GM21390 (cell line): ENCODE data around the gene NAGLU.

ENCODE experiments used
- ATAC-seq: cut with Tn5 transposase; IDR thresholded peaks from one replicate; pipeline ENCODE4 v1.9.1; 2021; ENCODE audit not compliant: unreplicated experiment

The NAGLU gene

DNA sequence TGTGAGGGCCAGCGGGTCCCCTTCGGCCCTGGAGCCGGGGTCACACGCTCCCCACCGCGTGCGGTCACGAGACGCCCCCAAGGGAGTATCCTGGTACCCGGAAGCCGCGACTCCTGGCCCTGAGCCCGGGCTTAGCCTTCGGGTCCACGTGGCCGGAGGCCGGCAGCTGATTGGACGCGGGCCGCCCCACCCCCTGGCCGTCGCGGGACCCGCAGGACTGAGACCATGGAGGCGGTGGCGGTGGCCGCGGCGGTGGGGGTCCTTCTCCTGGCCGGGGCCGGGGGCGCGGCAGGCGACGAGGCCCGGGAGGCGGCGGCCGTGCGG is at the start of gene NAGLU:
TSS of gene NAGLU (plus strand) at position 194 of the 324 bp plus-strand sequence. CDS start at position 226, 32 bp downstream.
- peak; percentile 75 for ATAC-seq

DNA sequence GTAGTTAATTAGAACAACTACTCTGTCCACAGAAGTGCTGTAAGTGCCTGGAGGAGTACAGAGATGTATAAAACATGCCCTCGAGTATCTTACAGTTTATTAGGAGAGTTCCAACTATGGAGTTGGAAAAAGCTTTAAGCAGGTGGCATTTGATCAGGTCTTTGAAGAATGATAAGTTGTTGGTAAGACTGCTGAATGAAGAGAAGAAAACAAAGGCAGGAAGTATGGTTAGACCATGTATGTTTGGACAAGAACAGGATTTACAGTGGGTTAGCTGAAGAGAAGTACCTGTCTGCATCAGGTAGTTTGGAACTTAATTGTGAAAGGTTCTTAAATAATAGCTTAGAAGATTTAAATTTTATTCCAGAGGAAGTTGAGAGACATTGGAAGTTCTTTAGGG is 48.0 kb upstream of the NAGLU start:
- ATAC-seq: no peak

DNA sequence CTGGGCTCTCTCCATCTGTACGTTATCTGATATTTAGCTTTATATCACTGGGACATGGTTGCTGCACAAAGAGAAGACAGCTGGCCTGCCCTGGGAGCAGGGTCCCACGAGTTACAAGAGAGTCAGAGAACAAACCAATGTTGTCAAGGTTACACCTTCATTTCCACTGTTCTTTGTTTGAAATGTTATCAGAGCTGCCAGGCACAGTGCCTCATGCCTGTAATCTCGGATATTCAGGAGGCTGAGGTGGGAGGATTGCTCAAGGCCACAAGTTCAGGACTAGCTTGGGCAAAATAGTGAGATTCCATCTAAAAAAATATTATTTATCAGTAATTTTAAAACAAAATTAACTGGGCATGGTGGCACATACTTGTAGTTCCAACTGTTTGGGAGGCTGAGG is 42.7 kb upstream of the NAGLU start:
- ATAC-seq: no peak

DNA sequence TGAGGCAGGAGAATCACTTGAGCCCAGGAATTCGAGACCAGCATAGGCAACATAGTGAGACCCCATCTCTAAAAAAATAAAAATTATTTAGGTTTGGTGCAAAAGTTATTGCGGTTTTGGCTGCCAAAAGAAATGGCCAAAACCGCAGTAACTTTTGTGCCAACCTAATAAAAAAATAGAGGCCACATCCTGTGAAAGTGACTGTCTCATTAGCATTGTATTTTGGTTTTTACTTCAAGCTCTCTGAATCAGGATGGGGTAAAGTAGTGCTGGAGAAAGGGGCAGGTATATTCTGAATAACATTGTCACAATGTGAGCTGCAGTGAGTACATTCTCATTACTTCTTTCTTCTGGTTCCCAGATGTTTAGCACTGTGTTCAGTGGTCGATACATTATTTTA is 41.4 kb upstream of the NAGLU start:
- no peak for ATAC-seq

DNA sequence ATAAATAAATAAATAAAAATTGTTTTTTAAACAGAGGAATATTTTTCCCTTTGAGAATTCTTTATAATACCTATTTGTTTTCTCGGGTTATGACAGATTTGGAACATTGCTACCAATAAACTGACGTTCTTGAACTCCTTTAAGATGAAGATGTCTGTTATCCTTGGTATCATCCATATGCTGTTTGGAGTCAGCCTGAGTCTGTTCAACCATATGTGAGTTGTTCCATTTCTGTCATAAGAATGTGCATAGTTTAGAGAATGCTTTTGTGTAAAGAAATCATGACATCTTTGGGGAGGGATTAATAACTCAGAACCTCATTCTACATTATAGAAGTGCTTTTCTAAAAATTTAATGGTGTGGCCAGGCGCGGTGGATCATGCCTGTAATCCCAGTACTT is 37.2 kb upstream of the NAGLU start:
- no peak for ATAC-seq

DNA sequence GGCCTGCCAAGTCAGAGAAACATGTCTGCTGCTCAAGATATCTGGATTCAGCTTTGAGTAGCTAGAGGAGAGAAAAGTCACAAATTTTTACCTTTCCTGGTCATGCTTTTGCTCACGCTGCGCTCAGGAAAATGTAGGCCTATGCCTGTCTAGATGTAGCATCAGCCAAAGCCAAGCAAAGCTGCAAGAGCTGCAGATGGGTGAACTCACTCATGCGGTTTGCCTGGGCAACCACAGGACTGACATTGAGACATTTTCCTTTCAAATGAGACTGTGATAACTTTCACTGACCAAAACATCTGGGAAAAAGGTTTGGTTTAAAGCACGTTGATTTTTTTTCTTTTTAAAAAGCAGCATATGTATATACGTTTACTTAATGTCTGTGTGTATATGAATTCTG is 34.0 kb upstream of the NAGLU start:
- ATAC-seq: no peak

DNA sequence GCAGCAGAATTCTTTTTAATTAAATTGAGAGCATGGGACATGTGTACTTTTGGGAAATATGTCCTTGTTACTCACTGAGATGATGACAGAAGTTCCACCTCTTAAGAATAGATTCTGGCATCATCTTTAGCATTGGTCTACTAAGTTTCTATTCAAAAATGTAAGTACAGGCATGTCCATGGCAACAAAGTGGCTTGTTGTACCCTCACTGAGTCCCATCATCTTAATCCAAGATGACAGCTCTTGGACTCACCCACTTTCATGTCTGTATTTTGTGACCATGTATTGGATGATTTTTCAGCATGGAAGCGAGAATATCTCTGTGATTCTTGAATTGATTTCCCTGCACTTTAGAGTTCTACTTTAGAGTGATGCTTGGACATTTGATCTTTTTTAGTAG is 33.1 kb upstream of the NAGLU start:
- no peak for ATAC-seq

DNA sequence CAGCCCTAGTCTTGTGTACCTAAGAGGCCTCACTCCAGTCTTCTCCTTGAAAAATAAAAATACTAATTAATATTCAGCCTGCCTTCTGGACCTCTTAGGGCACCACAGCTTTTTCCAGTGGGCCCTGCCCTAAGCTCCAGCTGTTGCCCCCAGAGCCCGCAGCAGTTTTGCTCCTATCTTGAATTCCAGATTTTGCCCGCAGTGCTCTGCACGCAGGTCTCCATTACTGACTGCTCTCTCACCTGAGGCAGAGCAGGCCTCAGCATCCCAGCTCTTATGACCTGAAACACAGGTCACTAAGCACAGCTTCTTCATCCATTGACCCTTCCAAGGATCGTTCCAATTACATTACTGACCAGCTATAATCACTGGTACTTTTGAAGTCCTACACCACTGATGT is 28.4 kb upstream of the NAGLU start:
- ATAC-seq: no peak

DNA sequence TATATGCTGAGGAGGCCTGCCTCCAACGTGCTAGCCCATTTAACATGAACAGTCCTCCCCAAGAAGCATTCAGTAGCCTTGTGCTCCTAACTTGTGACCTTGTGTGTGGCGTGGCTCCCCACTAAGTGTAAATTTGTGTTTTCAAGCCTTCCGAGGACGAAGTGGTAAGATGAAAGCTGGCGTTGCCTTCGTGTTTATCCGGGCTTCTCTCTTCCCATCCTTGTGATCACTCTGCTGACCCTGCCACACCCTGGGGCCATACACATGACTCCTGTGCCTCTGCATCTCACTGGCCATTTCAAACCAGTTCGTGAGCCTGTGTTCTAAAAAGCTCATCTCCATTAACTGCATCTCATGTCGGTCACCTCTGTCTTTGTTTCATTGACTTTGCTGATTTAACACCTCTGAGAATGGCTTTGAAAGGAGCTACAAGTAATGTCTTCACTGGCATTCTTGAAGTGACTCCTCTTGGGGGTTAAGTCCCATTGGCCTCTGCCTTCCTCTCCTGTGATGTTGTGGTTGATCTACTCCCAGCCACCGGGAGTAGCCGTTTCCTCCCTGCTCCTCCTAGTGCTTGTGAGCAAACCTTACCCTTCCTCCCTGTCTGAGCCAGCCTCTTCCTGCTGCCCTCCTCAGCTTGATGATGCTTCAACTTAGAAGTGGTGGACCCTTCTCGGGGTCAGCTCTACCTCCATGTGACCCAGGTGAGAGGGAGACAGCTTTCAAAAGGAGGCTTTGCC is 27.4 kb upstream of the NAGLU start:
- no peak for ATAC-seq

DNA sequence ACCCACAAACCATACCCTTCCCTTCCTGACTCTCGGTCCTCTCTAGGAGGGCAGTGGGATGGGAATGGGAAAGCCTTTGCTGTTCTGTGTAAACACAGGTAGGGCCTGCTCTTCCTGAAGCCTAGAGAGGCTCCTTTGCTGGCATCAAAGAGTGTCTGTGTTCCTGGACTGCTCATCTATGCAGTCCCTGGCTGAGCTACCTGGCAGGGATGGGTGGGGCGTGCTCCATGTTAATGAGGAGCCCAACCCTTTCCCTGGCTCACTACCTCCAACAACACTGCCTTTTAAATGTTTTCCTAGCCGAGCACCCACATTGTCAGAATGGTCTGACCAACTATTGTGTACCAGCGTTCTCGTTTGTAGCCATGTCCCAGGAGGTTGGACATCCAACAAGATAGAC is 26.6 kb upstream of the NAGLU start:
- ATAC-seq: no peak

DNA sequence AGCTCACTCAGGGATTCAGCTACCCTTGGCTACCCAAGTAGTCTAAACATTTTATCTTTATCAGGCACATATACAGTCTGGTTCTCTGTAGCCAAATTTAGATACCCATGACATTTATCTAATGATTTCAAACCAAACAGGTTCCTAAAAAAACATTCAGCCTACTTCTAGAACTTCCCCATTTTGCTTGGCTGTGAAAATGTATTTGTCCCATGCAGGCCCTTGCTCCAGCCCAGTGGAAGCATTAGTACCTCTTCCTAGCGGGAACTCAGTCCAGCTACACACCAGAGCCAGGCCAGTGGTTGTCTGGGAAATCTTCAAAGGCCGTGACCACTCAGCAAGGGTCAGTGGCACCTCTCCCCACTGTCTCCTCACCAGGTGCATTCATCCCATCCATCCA is 26.2 kb upstream of the NAGLU start:
- ATAC-seq: no peak

DNA sequence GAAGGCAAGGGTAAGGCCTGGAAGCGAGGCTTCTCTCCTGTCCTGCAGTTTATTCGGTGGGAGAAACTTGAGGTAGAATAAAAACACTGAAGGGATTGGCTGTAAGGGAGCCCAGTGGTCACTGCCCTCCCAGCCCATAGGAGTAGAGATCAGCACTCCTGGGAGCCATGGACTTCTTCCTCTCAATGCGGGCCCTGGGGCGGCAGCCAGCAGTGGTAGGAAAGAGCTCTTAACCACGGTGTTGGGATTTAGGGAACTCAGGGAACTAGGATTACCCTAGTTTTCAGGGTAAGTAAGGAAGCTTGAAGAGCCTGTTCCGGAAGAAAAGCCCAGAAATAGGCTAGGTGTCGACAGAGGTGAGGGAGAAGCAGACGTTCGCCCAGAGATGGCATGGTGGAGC is 23.8 kb upstream of the NAGLU start:
- ATAC-seq: no peak

DNA sequence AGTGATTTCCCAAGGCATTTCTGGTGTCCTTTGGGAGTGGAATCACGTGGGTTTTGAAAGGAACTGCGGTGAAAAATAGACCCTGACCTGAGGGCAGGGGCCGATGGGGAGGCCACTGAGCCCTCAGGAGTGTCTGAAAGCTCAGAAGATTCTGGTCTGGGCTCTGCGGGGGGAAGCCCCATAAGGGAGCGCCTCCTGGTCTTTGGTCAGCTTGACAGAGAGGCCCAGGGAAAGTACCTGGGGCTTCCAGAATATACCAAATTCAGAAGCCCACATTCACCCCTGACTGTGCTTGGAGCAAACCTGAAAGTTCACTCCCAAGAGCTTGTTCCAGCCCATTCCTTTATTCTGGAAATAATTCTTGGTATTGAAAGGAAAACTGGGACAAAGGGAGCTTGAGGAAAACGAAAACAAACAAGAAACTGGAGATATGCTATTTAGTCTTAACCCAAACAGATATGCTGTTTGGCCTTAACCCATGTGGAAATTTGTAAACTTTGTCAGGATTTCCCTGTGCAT is 23.2 kb upstream of the NAGLU start:
- no peak for ATAC-seq

DNA sequence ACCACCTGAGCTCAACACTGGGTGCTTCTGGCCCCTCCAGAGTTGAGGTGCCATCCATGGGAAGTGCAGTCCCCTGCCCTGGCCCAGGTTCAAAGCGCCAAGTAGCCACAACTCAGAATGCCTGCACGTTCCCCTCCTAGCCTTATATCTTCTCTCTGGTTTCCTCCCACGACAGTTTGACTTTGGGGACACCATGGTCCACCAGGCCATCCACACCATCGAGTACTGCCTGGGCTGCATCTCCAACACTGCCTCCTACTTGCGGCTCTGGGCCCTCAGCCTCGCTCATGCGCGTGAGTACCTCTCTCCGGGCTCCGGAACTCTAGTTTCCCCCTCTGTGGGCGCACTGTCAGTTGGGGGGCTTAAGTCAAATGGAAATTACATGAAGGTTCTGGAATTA is 22.4 kb upstream of the NAGLU start:
- no peak for ATAC-seq

DNA sequence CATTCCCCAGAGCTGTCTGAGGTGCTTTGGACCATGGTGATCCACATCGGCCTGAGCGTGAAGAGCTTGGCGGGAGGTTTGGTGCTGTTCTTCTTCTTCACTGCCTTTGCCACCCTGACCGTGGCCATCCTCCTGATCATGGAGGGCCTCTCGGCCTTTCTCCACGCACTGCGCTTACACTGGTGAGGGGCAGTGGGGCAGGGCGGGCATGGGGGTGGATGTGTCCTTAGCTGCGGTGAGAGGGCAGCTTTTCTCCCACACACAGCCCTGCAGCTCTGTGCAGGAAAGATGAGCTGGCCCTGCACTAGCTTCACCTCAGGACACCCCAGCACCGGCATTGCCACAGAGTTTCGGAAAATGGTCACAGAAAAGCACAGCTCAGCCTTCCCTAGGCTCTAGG is 21.8 kb upstream of the NAGLU start:
- no peak for ATAC-seq

DNA sequence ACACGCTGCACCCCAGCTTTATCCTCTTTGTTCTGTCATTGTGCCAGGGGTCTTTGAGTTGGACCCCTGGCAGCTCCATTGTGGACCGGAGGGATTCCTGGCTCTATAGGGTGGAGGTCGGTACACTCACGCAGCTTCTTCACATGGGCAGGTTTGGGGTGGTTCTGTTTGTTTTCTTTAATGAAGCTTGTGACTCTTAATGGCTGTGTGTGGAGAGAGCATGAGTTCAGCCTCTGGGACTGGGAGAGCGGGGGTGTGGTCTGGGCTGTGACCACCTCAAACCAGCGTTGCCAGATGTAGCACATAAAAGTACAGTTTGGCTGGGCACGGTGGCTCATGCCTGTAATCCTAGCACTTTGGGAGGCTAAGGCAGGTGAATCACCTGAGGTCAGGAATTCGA is 21.2 kb upstream of the NAGLU start:
- ATAC-seq: no peak

DNA sequence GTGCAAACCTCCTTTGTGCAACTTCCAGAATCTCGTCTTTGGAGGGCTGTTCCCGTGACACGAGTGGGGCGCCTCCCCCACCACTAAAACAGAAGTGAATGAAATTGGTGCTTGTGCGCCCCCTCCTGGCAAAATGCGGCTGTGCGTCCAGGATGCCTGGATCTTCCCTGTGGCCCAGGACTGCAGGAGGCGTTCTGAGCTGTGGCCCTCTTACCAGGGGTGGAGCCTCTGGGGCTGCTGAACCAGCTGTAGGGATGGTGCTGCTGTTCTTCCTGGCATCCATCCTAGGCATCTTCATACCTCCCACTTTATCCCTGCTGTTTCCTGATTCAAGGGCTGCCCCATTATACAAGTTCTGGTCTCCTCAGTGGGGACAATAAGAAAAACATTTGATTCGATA is 18.5 kb upstream of the NAGLU start:
- ATAC-seq: no peak

DNA sequence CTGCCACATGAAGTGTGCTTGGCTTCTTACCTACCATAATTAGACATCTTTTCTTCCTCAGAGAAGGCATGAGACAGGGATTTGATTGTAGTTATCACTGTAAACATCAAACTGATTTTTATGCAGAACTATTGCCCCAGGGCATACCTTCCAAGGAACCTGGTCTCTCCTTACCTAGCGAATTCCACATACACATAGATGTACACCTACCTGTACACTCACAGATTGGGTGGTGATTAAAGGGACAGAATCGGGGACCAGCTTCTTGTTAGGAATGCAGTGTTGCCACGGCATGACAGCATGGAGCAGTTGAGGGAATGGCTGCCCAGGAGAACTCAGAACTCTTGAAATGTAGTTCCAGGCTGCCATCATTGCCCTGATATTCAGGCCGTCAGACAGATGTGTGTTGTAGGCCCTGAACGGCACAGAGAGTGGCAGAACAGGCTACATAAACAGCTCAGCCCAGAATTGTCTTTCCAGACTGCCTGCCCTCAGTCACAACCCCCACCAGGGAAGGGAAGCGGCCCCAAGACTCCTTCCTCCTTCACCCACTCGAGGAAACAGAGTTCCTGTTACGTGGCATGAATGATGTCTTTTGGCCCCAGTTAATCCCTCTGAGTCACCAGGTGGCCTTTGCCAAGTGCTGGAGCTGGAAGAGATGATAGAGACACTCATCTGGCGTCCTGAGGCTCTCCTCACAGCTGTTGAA is 17.8 kb upstream of the NAGLU start:
- no peak for ATAC-seq

DNA sequence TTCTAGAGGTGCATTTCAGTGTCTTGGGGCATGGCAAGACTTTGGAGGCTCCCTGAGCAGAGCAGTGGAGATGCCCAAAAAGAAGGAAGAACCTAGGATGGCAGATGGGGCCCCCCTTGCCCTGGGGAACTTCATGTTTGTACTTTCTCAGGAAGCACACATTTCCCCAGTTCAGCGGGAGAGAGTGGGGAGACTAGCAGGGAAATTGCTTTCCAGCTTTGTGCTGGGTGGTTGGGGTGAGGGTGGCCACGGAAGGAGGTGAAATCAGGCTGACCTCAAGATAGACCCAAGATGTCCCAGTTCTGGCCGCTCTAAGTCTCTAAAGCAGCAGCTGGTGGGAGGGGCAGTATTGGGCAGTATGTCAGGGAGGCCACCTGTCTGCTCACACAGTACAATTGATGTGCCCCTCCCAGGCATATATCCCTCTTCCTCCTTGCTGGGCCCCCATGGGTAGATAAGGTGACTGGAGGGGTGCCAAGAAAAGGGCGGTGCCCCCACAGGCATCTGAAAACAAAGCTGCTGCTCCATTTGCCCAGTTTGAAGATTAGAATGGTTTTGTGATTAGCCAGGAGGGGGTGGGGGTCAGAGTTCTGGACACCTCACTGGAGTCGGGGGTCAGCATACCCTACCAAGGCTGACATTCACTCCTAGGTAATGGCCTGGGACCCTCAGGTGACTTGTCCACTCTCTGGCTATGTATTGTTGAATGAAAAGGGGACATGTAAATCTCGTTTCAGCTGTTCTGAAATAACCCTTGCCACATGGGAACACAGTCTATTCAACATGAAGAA is 17.1 kb upstream of the NAGLU start:
- no peak for ATAC-seq

DNA sequence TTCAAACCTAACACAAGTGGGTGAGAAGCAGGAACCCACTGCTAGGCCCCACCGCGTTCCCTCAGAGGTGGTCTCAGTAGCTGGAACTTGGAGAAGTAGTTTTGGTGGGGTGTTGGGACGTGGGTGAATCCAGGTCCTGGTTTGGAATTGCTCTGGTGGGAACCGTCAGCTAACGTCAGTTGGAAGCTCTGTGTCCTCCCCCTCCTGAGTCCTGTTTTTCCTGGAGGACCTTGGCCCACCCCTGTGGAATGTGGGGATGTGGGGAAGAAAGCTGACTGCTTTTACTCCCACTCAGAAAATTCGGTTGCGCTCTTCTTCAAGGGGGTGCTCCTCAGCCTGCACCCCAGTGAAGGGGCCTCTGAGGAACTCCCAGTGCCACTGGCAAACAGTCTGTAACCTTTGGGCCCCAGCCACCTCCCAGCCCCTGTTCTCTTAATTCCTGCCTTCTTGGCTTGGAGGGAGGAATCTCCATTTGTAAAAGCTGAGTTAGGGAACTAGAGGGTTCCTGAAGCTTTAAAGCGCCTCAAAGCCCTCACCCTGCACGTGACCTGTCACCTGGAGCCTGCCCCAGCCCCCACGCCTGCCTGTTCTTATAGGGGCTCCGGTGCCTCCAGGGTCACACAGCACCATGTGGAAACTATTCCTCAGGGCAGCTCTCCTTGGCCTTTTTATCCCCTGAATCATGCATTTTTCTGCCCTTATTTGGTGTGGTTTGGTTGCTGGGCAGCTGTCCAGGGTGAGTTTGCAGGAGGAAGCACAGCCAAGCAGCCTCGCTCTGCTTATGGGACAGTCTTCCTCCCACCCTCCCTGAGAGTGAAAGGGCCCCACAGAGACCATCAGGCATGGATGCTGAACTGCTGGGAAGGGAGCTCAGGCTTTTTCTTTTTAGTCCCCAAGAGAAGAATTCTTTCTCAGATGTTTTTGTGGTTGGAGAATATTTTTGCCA is 16.2 kb upstream of the NAGLU start:
- no peak for ATAC-seq

DNA sequence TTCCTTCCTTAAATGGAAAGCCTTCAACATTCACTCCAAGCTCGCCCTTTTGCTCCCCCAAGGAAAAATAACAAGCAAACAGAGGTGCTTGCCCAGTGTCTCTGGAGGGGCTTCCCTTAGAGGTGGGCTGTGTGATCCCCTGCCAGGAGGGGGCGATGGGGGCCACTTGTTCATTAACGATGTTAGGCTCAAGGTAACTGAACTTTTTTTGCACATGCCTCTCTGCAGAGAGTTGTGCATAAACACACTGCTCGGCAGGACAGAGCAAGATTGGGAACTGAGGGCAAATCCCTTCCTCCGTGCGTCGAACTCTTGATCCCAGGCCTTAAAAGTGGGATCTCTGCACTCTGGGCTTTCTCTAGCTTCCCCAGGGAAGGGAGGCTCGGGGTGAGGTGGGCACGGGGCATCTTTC is 15.5 kb upstream of the NAGLU start:
- no peak for ATAC-seq
